ENCODE results near the gene VAPB.

DNA sequence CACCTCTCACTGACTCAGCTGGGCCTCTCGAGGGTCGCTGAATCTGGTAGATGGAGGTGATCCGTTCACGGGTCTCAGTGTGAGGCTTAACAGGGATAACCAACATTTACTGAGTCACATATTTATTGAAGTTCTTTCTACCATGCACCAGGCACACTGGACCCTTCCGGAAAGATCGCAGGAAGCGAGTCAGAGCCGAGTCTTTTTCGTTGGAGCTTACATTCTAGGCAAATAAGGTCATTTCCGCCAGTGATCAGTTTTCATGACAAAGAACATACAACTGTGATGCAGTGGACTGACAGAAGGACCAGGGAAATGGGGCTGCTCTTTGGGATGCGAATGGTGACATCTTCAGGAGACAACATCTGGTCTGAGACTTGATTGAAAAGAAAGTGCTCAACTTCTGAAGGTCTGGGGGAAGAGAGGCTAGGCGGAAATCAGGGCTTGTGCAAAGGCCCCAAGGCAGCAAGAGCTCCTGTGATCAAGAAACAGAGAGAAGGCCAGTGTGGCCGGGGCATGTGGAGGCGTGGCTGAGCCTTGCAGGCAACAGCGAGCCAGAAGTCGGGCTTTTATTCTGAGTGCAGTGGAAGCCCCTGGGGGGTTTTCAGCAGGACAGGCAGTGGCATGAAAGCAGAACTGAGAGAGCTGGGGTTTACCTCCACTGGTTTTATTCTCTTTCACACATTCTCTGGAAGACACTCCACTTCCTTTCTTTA lies 69.5 kb downstream of the VAPB start:
- TF ChIP-seq POLR2AphosphoS5 (IDR thresholded peaks at IDR 0.05) = no peak
- no peak for TF ChIP-seq CTCF (IDR thresholded peaks at IDR 0.05)
- TF ChIP-seq POLR2A (IDR thresholded peaks at IDR 0.05) = no peak
